H1 (cell line): ENCODE results near the gene MUC2. TPM values are rescaled to one million over a fixed set of nuclear protein-coding genes. Genes with fewer than 3 reads are reported as not detected.

Experiments
- CTCF ChIA-PET: fragments of 300-600 bp; sonication (Branson Sonifier 250); formaldehyde crosslinking; loops from one replicate; lab custom pipeline; 2021; ENCODE audit not compliant: partially characterized antibody; lab: Charles Lee
- POLR2A ChIA-PET: fragments of 300-600 bp; sonication (Branson Sonifier 250); formaldehyde crosslinking; loops from one replicate; lab custom pipeline; 2021; ENCODE audit warnings: inconsistent platforms; ENCODE audit not compliant: partially characterized antibody; lab: Charles Lee
- DNase-seq, 2 experiments: peaks; one replicate each; pipeline versions ENCODE4 v3.0.0 to v3.0.0-alpha.2; 2010 to 2022; ENCODE audit warnings: low spot score in 2 of 2, low read depth in 1 of 2, mixed read lengths in 1 of 2
- FAIRE-seq: peaks from 2 replicates; lab custom pipeline; 2011; peaks lifted over from hg19 to GRCh38; lab: Jason Lieb, UNC
- H2AFZ ChIP-seq: 2 replicates; pipeline ENCODE4 v1.8.1; 2012; ENCODE audit warnings: low read length, inconsistent platforms
- H2AK5ac ChIP-seq: 2 replicates; pipeline ENCODE4 v1.6.1; 2013; ENCODE audit warnings: low read depth, low read length
- H2BK120ac ChIP-seq: replicated peaks from 2 replicates; pipeline ENCODE3; 2013; ENCODE audit warnings: low read depth, low read length, inconsistent platforms
- H2BK12ac ChIP-seq: 2 replicates; pipeline ENCODE4 v1.6.1; 2013; ENCODE audit warnings: low read depth, low read length
- H2BK15ac ChIP-seq: 2 replicates; pipeline ENCODE4 v1.6.1; 2013; ENCODE audit warnings: low read length
- H2BK20ac ChIP-seq: 2 replicates; pipeline ENCODE4 v1.6.1; 2013; ENCODE audit warnings: low read length
- H2BK5ac ChIP-seq: 2 replicates; pipeline ENCODE4 v1.6.1; 2013; ENCODE audit warnings: low read depth, low read length
- H3K14ac ChIP-seq: 2 replicates; pipeline ENCODE4 v1.6.1; 2013; ENCODE audit warnings: inconsistent platforms; ENCODE audit not compliant: insufficient read length
- H3K18ac ChIP-seq: 2 replicates; pipeline ENCODE4 v1.6.1; 2013; ENCODE audit warnings: low read length; ENCODE audit errors: extremely low read depth
- H3K23ac ChIP-seq: 2 replicates; pipeline ENCODE4 v1.6.1; 2013; ENCODE audit warnings: inconsistent platforms; ENCODE audit not compliant: insufficient read length
- H3K23me2 ChIP-seq: 2 replicates; pipeline ENCODE4 v1.6.1; 2013; ENCODE audit warnings: low read depth, low read length
- H3K27ac ChIP-seq: 2 replicates; pipeline ENCODE4 v1.6.1; 2011; ENCODE audit warnings: low read depth, low read length, inconsistent platforms
- H3K27me3 ChIP-seq, 4 experiments: replicated peaks in 1 of 4; 1 replicate in 1 of 4; 2 replicates in 3 of 4; pipeline versions ENCODE4 v1.6.1 to v1.8.1; 2011 to 2013; ENCODE audit warnings: low read length in 3 of 4, mild to moderate bottlenecking in 3 of 4, inconsistent platforms in 2 of 4, mixed read lengths in 2 of 4, moderate library complexity in 1 of 4; ENCODE audit not compliant: control insufficient read depth in 3 of 4, insufficient read depth in 3 of 4; ENCODE audit errors: extremely low read depth in 1 of 4
- H3K36me3 ChIP-seq, 4 experiments: 2 replicates each; pipeline versions ENCODE4 v1.6.1 to v1.8.1; 2011 to 2013; ENCODE audit warnings: mild to moderate bottlenecking in 4 of 4, low read length in 3 of 4, moderate library complexity in 2 of 4, control low read depth in 1 of 4, inconsistent platforms in 1 of 4; ENCODE audit not compliant: insufficient read depth in 4 of 4, control insufficient read depth in 2 of 4
- H3K4ac ChIP-seq: replicated peaks from 2 replicates; pipeline ENCODE3; 2013; ENCODE audit warnings: low read length, low read depth, mixed read lengths, inconsistent platforms; ENCODE audit not compliant: insufficient read length
- H3K4me1 ChIP-seq, 4 experiments: replicated peaks in 1 of 4; 1 replicate in 1 of 4; 2 replicates in 3 of 4; pipeline versions ENCODE4 v1.6.1 to v1.8.1; 2011 to 2013; ENCODE audit warnings: low read length in 3 of 4, inconsistent platforms in 2 of 4, mixed read lengths in 1 of 4; ENCODE audit not compliant: insufficient read depth in 4 of 4, control insufficient read depth in 3 of 4
- H3K4me2 ChIP-seq, 2 experiments: 2 replicates each; pipeline versions ENCODE4 v1.6.1 to v1.8.1; 2011 to 2013; ENCODE audit warnings: low read depth in 2 of 2, low read length in 2 of 2, control low read depth in 1 of 2, inconsistent platforms in 1 of 2, mild to moderate bottlenecking in 1 of 2; ENCODE audit not compliant: insufficient read depth in 1 of 2
- H3K4me3 ChIP-seq, 4 experiments: fragments of 200-600, 300-600 bp in 1 of 4; sonication (generic), shearing (Covaris generic), sonication (Bioruptor Twin) in 1 of 4; 2 replicates each; pipeline versions ENCODE4 v1.5.1 to v1.8.1; 2011 to 2016; ENCODE audit warnings: low read length in 4 of 4, low read depth in 3 of 4, control low read depth in 2 of 4, inconsistent platforms in 2 of 4, mild to moderate bottlenecking in 2 of 4, mixed read lengths in 1 of 4, moderate library complexity in 1 of 4; ENCODE audit not compliant: insufficient read depth in 2 of 4; ENCODE audit errors: extremely low read depth in 1 of 4
- H3K56ac ChIP-seq: replicated peaks from 2 replicates; pipeline ENCODE3; 2013; ENCODE audit warnings: low read depth, mild to moderate bottlenecking, mixed read lengths, low read length, inconsistent platforms; ENCODE audit not compliant: insufficient read length
- H3K79me1 ChIP-seq: 2 replicates; pipeline ENCODE4 v1.6.1; 2013; ENCODE audit warnings: low read depth, low read length, control low read depth
- H3K79me2 ChIP-seq, 2 experiments: 2 replicates each; pipeline versions ENCODE4 v1.6.1 to v1.8.1; 2012 to 2013; ENCODE audit warnings: low read length in 2 of 2, mild to moderate bottlenecking in 2 of 2, inconsistent platforms in 1 of 2; ENCODE audit not compliant: insufficient read depth in 2 of 2, control insufficient read depth in 1 of 2
- H3K9ac ChIP-seq, 4 experiments: replicated peaks in 1 of 4; 1 replicate in 1 of 4; 2 replicates in 3 of 4; pipeline versions ENCODE4 v1.6.1 to v1.8.1; 2011 to 2013; ENCODE audit warnings: low read depth in 3 of 4, low read length in 3 of 4, control low read depth in 2 of 4, mild to moderate bottlenecking in 2 of 4, moderate library complexity in 2 of 4, inconsistent platforms in 1 of 4; ENCODE audit errors: extremely low read depth in 1 of 4
- H3K9me3 ChIP-seq, 2 experiments: 2 replicates each; pipeline versions ENCODE4 v1.6.1 to v1.8.1; 2012 to 2013; ENCODE audit warnings: mild to moderate bottlenecking in 2 of 2, moderate library complexity in 2 of 2, control low read depth in 1 of 2, inconsistent platforms in 1 of 2, low read depth in 1 of 2, low read length in 1 of 2, mixed read lengths in 1 of 2; ENCODE audit not compliant: insufficient read depth in 2 of 2
- H4K20me1 ChIP-seq, 2 experiments: replicated peaks in 1 of 2; 2 replicates each; pipeline versions ENCODE3 to v1.8.1; 2011 to 2013; ENCODE audit warnings: inconsistent platforms in 2 of 2, low read length in 2 of 2, mild to moderate bottlenecking in 1 of 2; ENCODE audit not compliant: insufficient read depth in 2 of 2, control insufficient read depth in 1 of 2
- H4K5ac ChIP-seq: 2 replicates; pipeline ENCODE4 v1.6.1; 2013; ENCODE audit warnings: low read length, low read depth, mixed read lengths, inconsistent platforms; ENCODE audit not compliant: insufficient read length
- H4K8ac ChIP-seq: 2 replicates; pipeline ENCODE4 v1.8.0; 2013; ENCODE audit warnings: mild to moderate bottlenecking, moderate library complexity, low read length, inconsistent platforms; ENCODE audit not compliant: insufficient read depth; ENCODE audit errors: extremely low read depth
- H4K91ac ChIP-seq: replicated peaks from 2 replicates; pipeline ENCODE3; 2013; ENCODE audit warnings: low read length, mixed read lengths, inconsistent platforms; ENCODE audit not compliant: insufficient read length
- E2F6 ChIP-seq: IDR thresholded peaks from 2 replicates; pipeline ENCODE4 v1.6.1; 2012; ENCODE audit warnings: inconsistent platforms
- SIRT6 ChIP-seq: IDR thresholded peaks from one replicate; pipeline ENCODE4 v1.7.1; 2012; ENCODE audit warnings: low read length, inconsistent platforms
- WGBS, 2 experiments: shearing (Covaris generic) in 1 of 2; methylation state at CpG; one replicate each; pipeline versions ENCODE4 v1.1.6 to v1.1.7; 2013 to 2015; ENCODE audit warnings: low lambda C conversion rate in 2 of 2, mixed read lengths in 2 of 2, inconsistent platforms in 1 of 2, low coverage in 1 of 2, missing lambda C conversion rate in 1 of 2; ENCODE audit not compliant: insufficient replicate concordance in 2 of 2, insufficient coverage in 1 of 2, insufficient read length in 1 of 2; ENCODE audit errors: extremely low coverage in 1 of 2, missing lambda C conversion rate in 1 of 2; 5-methylcytosine and 5-hydroxymethylcytosine counted together
- polyA plus RNA-seq, 7 experiments: library from polyadenylated mRNA; depleted of rRNA in 3 of 7; stranded (reverse) in 5 of 7; unstranded in 2 of 7; fragments of >200 nt in 5 of 7; fragments of 200-250 nt in 2 of 7; gene quantifications; 1 replicate in 5 of 7; 2 replicates in 1 of 7; 4 replicates in 1 of 7; pipeline versions ENCODE4 v1.2.1 to v1.2.3, GENCODE V29; 2011 to 2013; ENCODE audit warnings: missing spikeins in 2 of 7, mixed read lengths in 2 of 7
- total RNA-seq: library from RNA; stranded (reverse); fragmentation: NEBNext Ultra II Directional; extraction: Animal tissue kit (Norgen Biotek cat#: 25700); gene quantifications from 2 replicates; pipeline ENCODE4 v1.2.1, GENCODE V29; 2021

The MUC2 gene
- total and polyA plus RNA-seq, 2 of the 8 experiments (the other 6 are each of a cell fraction or from before 2014, with no cell fraction given): not detected

GRCh38 chr11:1025410-1026162, 49.1 kb upstream of the MUC2 start:
- WGBS, 2 experiments: 94% methylated on average over 25 of the region's 35 CpGs; no CpG with 5 or more reads in 1 of the 2 experiments

More at GRCh38 chr11:1025410-1026162, 49.1 kb upstream of the MUC2 start:
- Histone ChIP-seq H3K4me1 (no peaks in the 10 kb centered on the region), H3K18ac (no peak overlapping the region), H3K36me3 (no peaks in the 10 kb centered on the region; a peak in 1 of 8 replicates), H3K79me1 (no peaks in the 10 kb centered on the region), H2BK12ac (no peak overlapping the region), H2BK15ac (no peak overlapping the region), H4K8ac (no peak overlapping the region), H3K14ac (no peak overlapping the region), H3K79me2 (no peaks in the 10 kb centered on the region), H4K5ac (no peak overlapping the region), H3K27me3 (no peaks in the 10 kb centered on the region), H2AK5ac (no peak overlapping the region), H2BK20ac (no peak overlapping the region), H4K91ac (no peak overlapping the region), H4K20me1 (peaks cover 0 to 6% of the 10 kb centered on the region in 2 experiments), H3K23ac (no peak overlapping the region), H3K4ac (no peak overlapping the region), H3K27ac (no peak overlapping the region), H3K56ac (no peak overlapping the region), H3K9ac (no peak overlapping the region), H2BK5ac (no peak overlapping the region), H3K4me3 (no peak overlapping the region), H3K9me3 (no peaks in the 10 kb centered on the region), H3K23me2 (peaks cover 5% of the 10 kb centered on the region), H3K4me2 (no peak overlapping the region), H2AFZ (no peak overlapping the region), H2BK120ac (no peak overlapping the region)
- FAIRE-seq (no peak), DNase-seq (no peak)
- no peak for TF ChIP-seq SIRT6
- TF ChIP-seq E2F6: no peak
- POLR2A ChIA-PET: interaction anchor here (0.8 to 1.5 kb wide), 4 partner anchors 10 to 166 kb away, joined by 3 to 4 read pairs (median 4); no protein-coding TSS in a partner anchor
- CTCF ChIA-PET: interaction anchor here (0.9 to 1.2 kb wide), 2 partner anchors 72 to 81 kb away, joined by 3 read pairs; no protein-coding TSS in a partner anchor
